Activated CD4-positive, alpha-beta T cell treated with anti-CD3 and anti-CD28 coated beads for 48 hours (primary cell): ENCODE results near the gene VDR.

Experiments
- DNase-seq: peaks from one replicate; pipeline ENCODE4 v3.0.0-alpha.2; 2020

VDR gene

GRCh38 chr12:47927346-47927745, 22.6 kb upstream of the VDR start:
- no peak for DNase-seq

- DNase-seq, result no peak
These were observed 17.1 kb upstream of the VDR start for GRCh38 chr12:47921907-47922306.

DNA sequence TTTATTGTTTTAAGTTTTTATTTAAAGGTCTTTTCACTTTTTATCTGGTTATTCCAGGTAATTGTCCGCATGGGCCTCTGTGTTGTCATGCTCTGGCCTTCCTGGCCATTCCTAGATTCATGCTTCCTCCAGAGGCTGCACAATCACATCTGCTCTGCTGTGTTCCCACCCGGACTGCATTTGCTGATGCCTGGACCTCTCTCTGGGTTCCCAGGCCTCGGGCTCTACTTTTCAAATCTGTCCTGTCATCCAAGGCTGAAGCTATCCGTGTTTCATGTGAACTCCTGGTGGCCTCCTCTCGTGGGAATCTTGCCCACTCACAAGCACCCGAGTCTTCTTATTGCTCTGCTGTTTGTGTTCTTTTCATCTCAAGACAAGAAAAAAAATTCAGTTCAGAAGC, 16.1 kb upstream of the VDR start:
- DNase-seq, result no peak

GRCh38 chr12:47913081-47913480, 8.3 kb upstream of the VDR start:
- DNase-seq, result no peak

- DNase-seq, result no peak
These were observed 7.8 kb upstream of the VDR start for GRCh38 chr12:47912556-47912955.

- DNase-seq, result no peak
These were observed 6.2 kb upstream of the VDR start for GRCh38 chr12:47910981-47911380.

DNA sequence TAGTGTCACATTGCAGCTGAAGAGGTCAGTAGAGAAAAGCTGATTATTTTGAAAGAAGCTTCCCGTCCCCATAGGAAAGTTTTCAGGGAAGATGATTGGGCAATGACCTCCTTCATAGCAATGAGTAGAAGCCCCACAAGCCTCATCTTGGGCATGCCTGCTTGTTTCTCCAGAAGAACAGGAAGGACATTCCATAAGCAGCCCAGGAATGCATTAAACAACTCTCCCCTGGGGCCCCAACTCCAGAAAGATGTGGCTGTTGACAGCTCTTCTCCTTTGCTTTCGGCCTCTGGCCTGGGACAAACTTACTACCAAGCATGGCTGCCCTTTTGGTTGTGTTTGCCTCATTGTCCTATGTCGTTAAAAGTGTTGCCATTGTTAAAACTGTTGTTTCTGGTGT, 5.7 kb upstream of the VDR start:
- no peak for DNase-seq

DNA sequence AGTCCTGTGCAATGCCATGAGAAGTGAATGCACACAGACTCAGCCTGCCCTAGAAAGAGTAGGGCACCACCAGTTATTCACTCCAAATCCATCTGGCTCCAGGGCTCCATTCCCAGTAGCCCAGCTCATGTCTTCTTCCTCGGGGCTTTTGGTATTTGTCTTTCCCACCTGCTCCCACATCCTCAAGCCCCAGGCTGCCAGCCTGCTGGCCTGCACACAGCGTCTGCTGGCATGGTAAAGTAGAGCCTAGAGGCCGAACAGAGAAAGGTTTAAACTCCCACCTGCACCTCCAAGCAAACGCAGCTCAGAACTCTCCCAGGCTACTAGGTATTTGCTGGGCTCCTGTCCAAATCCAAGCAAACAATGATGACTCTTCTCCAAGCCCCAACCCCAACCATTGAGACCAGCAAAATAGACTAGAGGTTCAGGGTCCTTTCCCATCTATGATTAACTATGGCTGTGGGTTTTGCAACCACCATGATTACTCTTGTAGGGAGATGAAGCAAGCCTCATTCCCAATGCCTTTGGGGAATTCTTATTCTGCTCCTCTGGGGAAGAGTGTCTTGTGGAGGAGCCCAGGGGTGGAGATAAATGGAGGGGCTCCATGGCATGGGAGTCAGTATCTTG, 5.2 kb upstream of the VDR start:
- DNase-seq, result no peak

GRCh38 chr12:47908738-47909137, 3.9 kb upstream of the VDR start:
- DNase-seq, result no peak

DNA sequence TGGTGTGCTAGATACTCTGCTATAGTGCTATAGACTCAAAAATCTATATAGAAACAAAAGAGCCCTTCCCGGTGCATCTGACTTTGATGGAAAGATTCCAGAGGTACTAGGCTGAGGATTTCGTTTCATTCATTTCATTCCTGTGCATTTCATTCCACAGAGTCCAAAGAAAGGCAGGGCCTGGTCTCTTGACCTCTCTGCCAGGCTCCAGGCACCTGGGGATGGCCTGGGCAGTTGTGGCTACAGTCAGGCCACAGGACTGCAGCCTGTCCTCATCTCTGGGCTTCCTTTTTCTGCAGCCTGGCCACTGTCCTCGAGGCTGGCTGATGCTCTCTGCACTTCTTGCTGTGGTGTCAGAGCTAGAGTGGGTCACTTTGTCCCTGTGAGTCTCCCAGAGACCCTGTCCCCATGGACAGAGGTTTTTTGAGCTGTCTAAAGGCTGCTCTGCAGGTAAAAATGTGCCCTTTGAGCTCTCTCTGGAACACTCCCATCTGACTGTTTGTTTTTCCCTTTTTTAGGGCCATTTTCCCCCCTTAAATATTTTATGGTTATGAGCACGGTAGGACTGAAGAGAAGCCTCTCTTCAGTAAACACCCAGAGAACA, 3.2 kb upstream of the VDR start:
- no peak for DNase-seq

DNA sequence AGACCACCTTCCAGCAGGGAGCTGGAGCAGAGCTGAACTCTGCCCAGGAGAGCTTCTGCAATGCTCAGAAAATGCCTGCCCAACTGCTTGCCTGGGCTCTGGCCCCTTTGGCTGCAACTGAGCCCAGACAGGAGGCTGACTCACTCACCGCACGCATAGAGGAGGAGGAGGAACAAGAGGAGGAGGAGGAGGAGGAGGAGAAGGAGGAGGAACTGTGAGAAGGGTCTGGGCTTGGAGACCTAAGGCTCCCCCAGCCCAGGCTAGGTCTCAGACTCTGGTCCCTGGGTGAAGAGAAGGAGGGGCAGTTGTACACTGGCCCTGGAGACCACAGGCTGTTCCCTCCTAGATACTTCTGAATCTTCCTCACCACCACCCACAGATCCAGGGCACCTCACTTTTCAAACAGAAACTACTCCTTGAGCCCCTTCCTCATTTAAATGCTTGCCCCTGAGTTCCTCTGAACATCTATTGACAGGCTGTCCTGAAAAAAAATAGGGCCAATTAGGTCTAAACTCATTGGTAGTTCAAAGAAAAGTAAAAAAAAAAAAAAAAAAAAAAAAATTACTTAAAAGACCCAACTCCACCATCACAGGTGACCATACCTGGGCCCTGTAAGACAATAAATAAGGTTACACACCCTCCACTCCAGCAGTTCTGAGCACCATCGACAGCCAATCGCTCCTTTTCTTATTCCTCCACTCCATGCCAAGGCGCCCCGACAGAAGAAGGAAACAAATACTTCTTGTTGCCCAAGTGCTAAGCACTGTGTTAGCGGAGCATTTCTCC, 674 bp downstream of the VDR start:
- peak; percentile 78 for DNase-seq

DNA sequence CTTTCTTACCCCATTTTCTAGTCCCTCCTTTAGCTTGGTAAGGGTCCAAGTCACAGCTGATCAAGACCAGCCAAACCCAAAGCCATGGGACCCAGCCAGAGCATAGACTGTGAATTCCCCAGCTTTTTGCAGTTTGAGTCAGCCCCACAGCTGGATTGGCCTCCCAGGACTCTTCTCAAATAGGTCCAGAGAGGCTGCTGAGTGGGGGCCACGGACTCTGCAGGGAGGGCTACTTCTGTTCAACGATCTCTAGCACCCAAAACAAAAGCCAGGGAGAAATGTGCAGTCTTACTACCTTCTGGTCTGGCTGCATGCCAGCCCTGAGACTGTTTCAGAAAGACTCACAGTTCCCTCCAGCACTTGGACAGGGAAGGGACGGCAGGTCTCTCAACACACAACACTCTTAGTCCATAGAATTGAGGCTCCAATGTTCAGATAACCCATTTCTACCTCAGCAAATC, 1.6 kb downstream of the VDR start:
- peak; percentile 42 for DNase-seq

DNA sequence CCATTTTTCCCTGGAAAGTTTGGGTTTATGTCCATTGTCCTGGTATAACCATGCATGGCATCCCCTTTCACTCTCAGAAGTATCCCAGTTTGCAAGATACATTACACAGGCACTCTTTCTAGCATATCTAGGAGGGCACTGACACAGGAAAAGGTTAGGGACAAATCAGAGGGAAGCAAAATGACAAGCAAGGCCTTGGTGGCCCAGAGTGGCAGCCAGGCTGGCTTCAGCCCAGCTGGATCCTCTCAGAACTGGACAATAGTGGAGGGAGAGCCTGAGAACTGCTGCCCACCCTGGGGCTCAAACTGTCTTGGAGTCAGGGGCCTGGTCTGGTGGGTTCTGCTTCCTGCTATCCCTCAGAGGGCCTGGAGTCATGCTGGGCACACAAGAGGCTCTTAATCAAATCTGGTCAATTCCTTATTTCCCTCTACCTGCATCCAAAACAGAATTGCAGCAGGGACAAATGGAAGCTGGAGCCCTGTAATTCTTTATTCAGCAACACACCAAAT, 2.6 kb downstream of the VDR start:
- DNase-seq, result no peak

DNA sequence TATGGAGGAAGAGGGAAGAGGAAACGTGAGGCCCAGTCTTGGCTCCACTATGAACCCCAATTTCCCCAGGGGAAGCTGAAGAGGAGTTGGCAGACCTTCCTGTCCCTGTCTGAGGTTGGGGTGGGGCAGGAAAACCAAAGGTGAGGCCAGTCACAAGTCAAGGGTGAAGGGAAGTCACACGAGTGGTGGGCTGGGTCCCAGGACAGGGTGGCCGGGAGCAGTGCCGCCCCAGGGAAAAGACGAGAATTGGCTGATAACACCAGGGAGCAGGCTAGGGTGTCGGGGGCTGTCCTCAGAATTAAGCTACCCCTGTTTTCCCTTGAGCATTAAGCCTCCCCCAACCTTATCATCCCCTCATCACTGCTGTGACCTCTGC, 3.1 kb downstream of the VDR start:
- DNase-seq, result no peak

- DNase-seq, result no peak
These were observed 3.6 kb downstream of the VDR start for GRCh38 chr12:47901063-47901717.

- DNase-seq, result no peak
These were observed 4.4 kb downstream of the VDR start for GRCh38 chr12:47900131-47901062.

DNA sequence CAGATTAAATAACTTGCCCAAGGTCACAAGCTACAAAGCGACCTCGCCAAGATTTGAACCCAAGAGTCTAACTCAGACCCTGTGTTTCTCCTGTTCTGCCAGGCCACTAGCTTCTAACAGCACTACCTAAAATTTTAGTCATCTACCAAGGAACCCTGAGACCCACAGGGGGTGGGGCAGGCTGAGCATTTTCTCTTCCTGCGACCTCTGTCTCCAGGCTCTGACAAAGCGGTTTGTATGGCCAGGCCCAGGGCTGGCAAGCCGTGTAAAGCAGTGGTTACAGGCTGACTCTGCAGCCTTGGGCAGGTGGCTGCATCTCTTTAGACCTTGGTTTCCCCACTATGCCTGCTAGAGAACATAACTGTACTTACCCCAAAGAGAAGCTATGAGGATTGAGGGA, 5.3 kb downstream of the VDR start:
- DNase-seq, result no peak

DNA sequence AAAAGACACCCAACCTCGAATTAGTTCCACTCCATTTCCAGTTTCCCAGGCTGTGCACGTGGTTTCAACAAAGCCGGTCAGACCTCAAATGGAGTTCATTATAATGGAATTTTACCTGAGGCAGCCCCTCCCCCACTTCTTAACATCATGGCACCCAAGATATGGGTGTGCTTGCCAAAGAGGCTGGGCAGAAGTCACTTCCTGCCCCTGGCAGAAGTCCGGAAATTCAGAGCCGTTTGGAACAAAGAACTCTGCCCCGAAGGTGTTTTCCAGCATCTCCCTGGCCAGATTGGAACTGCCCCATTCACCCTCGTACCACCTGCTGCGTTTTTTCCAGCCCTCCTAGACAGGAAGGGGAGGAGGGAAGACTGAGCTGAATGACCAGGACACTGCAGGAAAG, 8.2 kb downstream of the VDR start:
- DNase-seq, result no peak

GRCh38 chr12:47896022-47896421, 8.8 kb downstream of the VDR start:
- no peak for DNase-seq

DNA sequence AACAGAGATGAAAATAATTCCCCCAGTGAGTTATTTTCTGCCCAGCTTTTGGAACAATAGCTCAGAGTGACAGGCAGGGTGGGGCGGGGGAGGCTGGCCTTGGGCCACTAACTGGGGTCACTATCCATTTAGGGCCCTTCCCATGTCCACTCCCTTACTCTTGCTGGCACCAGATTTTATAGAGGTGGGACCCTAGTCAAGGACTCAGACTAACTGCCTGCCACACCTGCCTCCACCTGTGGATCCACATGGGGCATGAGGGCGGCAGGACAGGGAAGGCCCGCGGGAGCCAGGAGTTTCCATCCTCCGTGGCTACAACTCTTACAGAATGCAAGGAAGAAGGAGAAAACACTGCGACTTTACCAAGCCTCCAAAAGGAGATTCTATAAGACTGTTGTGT, 10.1 kb downstream of the VDR start:
- no peak for DNase-seq

DNA sequence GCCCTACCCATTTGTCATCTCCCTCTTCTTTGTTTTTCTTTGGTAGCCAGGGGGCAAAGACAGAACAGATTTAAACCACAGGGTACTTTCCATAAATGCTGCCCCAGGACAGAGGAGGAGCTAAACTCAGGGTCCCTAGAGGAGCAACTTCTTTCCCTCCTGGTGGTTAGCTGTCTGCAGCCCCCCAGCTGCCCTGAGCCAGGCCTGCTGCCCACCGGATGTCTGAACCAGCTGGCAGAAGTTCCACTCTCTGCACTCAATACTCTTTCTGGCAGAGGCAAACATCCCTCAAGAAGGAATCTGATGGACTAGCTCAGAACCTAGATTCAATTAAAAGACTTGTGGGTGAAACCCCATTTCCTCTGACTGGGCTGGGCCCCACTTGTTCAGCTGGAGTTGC, 10.7 kb downstream of the VDR start:
- no peak for DNase-seq

DNA sequence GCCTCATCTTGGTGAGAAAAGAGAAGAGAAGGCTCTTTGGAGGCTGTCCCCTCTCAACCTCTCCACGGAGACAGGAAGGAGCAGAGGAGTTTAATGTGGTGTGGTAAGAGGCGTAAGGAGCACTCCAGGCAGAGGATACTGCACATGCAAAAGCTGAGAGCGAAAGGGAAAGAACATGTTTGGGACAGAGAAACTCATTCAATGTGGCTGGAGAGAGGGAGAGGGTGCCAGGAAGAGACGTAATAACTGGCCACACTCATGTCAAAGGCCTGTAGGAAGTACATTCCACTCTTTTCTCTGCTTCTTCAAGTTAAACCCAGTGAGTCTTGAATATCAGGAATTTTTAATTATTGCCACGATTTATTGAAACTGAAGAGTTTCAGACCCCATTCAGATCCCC, 12.0 kb downstream of the VDR start:
- DNase-seq, result no peak

DNA sequence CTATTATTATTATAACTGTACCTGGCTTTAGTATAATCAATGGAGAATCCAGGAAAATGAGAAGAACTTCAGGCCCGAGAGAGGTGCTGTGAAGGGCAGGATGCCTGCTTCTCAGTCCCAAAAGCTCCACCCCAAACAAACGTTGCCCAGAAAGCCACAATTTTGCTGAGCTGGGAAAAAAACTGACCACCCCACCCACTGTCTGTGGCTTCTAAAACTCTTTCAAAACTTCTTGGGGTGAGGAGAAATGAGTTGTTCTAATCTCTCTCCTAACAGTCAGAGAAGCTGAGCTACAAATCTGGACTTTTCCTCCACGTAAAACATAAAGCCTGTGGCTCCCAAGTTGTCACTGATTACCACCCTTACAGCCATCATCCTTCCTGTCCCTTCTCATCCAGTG, 13.4 kb downstream of the VDR start:
- no peak for DNase-seq
